Stomach (tissue), 4 donors: Measurements from ENCODE around the gene NTN3.

ENCODE experiments used
- CTCF ChIP-seq, 7 experiments: fragments of 450-650 bp in 4 of 7; fragments of 200-600 bp in 3 of 7; sonication (generic) in 3 of 7; IDR thresholded peaks; one replicate each; pipeline ENCODE4 v1.5.1; 2016 to 2019; ENCODE audit warnings: antibody characterized with exemption in 7 of 7, control low read depth in 2 of 7, mild to moderate bottlenecking in 1 of 7
- POLR2A ChIP-seq, 4 donors: fragments of 450-650 bp; IDR thresholded peaks; one replicate each; pipeline ENCODE4 v1.6.1; 2016; ENCODE audit warnings: antibody characterized with exemption in 4 of 4, control low read depth in 2 of 4, mild to moderate bottlenecking in 1 of 4, moderate library complexity in 1 of 4
- POLR2AphosphoS5 ChIP-seq, 3 donors: sonication (generic); formaldehyde crosslinking; IDR thresholded peaks; one replicate each; pipeline ENCODE4 v1.6.1; 2016; ENCODE audit warnings: antibody characterized with exemption in 3 of 3

- TF ChIP-seq CTCF (IDR thresholded peaks at IDR 0.05): no peak
- TF ChIP-seq POLR2AphosphoS5 (IDR thresholded peaks at IDR 0.05): no peak
- TF ChIP-seq POLR2A (IDR thresholded peaks at IDR 0.05): no peak
Observed at GRCh38 chr16:2451851-2452320, 19.2 kb upstream of the NTN3 start.
